ENCODE results near the gene IL4R.

IL4R gene

GRCh38 chr16:27333104-27333503 lies 19.3 kb downstream of the IL4R start:
- DNase-seq = no peak

GRCh38 chr16:27333549-27333948 lies 19.8 kb downstream of the IL4R start:
- DNase-seq = no peak

GRCh38 chr16:27334192-27334764 lies 20.5 kb downstream of the IL4R start:
- DNase-seq = no peak

GRCh38 chr16:27334838-27335237 lies 21.1 kb downstream of the IL4R start:
- no peak for DNase-seq

- no peak for DNase-seq
These were observed 21.7 kb downstream of the IL4R start for GRCh38 chr16:27335349-27336053.

GRCh38 chr16:27337024-27337423 lies 23.2 kb downstream of the IL4R start:
- DNase-seq = no peak

- no peak for DNase-seq
These were observed 25.4 kb downstream of the IL4R start for GRCh38 chr16:27339180-27339579.

GRCh38 chr16:27340654-27341053 lies 26.9 kb downstream of the IL4R start:
- no peak for DNase-seq

- no peak for DNase-seq
These were observed 27.8 kb downstream of the IL4R start for GRCh38 chr16:27341549-27341948.

GRCh38 chr16:27341971-27342370 lies 28.2 kb downstream of the IL4R start:
- DNase-seq = no peak

- DNase-seq = no peak
These were observed 30.9 kb downstream of the IL4R start for GRCh38 chr16:27344721-27345120.

- no peak for DNase-seq
These were observed 31.4 kb downstream of the IL4R start for GRCh38 chr16:27345201-27345600.

- DNase-seq = no peak
These were observed 33.0 kb downstream of the IL4R start for GRCh38 chr16:27346819-27347218.

GRCh38 chr16:27347930-27348685 lies 34.3 kb downstream of the IL4R start:
- DNase-seq = no peak

- no peak for DNase-seq
These were observed 35.5 kb downstream of the IL4R start for GRCh38 chr16:27349276-27349675.

- no peak for DNase-seq
These were observed 36.2 kb downstream of the IL4R start for GRCh38 chr16:27350006-27350405.

- DNase-seq = no peak
These were observed 38.2 kb downstream of the IL4R start for GRCh38 chr16:27351989-27352388.

GRCh38 chr16:27353853-27354252 lies 40.1 kb downstream of the IL4R start:
- no peak for DNase-seq

- no peak for DNase-seq
These were observed 41.8 kb downstream of the IL4R start for GRCh38 chr16:27355610-27356009.

- DNase-seq = no peak
These were observed 43.0 kb downstream of the IL4R start for GRCh38 chr16:27356794-27357193.

- DNase-seq = no peak
These were observed 45.3 kb downstream of the IL4R start for GRCh38 chr16:27359051-27359450.

GRCh38 chr16:27359615-27360014 lies 45.8 kb downstream of the IL4R start:
- DNase-seq = no peak

GRCh38 chr16:27361987-27362386 lies 48.2 kb downstream of the IL4R start:
- DNase-seq = no peak

- no peak for DNase-seq
These were observed 48.9 kb downstream of the IL4R start for GRCh38 chr16:27362570-27363245.
